Measurements from ENCODE around the gene RUFY1. TPM values are rescaled to one million over a fixed set of nuclear protein-coding genes. Genes with fewer than 3 reads are reported as not detected.

Gene RUFY1
- total and polyA plus RNA-seq, 2 of the 13 experiments (the other 11 are each of a cell fraction or from before 2014, with no cell fraction given) = 19.9 to 31.9 TPM

DNA sequence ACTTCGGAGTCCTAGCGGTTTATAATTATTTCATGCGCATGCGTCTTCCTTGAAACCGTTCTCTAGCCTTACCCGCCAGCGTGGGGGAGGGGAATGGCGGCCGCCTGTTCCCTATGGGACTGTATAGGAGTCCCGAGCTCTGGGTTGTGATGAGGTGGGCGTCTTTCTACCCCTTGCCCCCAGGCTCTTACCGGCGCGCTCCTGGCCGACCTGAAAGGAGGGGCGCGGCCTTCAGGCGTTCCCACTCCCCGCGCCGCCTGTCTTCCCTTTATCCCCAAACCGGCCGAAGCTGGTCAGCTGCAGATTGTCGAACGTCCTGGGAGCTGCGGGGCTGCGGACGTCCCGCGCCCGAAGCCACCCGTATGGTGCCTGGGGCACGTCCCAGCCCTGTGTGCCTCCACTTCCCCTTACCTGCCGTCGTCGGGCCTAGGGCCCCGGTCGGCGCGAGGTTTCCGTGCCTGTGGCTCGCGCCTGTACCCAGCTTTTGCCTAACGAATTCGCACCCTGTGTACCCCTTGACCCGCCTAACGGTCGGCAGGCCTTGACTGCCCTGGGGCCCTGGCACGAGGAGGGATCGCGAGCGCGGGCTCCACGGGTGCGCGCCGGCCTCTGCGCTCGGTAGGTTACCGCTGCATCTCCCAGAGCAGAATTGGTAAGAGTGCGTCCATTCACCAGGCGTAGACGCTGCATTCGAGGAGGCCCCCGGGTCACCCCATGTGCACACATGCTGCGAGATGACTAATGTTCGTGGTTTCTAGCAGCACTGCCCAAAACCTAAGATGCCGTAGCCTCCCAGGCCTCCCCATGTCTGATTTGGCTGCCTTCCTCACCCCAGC lies 73.8 kb downstream of the RUFY1 start (continued):
- peak; percentile 33; the same call in 1 of the 2 replicates for TF ChIP-seq TIGD3 (CRISPR knock-in tag; IDR thresholded peaks at IDR 0.05; ENCODE audit: borderline replicate concordance)
- TF ChIP-seq BCL3 (CRISPR knock-in tag; IDR thresholded peaks at IDR 0.05) = peak; percentile 80; the same call in 1 of the 2 replicates
- peak; percentile 12; the same call in 1 of the 2 replicates for TF ChIP-seq ZBTB20 (CRISPR knock-in tag; IDR thresholded peaks at IDR 0.05; ENCODE audit: borderline replicate concordance, low read depth)
- TF ChIP-seq ZNF775 (CRISPR knock-in tag; IDR thresholded peaks at IDR 0.05; ENCODE audit: borderline replicate concordance) = peak; percentile 18; the same call in 1 of the 2 replicates
- TF ChIP-seq, protein P1, sequence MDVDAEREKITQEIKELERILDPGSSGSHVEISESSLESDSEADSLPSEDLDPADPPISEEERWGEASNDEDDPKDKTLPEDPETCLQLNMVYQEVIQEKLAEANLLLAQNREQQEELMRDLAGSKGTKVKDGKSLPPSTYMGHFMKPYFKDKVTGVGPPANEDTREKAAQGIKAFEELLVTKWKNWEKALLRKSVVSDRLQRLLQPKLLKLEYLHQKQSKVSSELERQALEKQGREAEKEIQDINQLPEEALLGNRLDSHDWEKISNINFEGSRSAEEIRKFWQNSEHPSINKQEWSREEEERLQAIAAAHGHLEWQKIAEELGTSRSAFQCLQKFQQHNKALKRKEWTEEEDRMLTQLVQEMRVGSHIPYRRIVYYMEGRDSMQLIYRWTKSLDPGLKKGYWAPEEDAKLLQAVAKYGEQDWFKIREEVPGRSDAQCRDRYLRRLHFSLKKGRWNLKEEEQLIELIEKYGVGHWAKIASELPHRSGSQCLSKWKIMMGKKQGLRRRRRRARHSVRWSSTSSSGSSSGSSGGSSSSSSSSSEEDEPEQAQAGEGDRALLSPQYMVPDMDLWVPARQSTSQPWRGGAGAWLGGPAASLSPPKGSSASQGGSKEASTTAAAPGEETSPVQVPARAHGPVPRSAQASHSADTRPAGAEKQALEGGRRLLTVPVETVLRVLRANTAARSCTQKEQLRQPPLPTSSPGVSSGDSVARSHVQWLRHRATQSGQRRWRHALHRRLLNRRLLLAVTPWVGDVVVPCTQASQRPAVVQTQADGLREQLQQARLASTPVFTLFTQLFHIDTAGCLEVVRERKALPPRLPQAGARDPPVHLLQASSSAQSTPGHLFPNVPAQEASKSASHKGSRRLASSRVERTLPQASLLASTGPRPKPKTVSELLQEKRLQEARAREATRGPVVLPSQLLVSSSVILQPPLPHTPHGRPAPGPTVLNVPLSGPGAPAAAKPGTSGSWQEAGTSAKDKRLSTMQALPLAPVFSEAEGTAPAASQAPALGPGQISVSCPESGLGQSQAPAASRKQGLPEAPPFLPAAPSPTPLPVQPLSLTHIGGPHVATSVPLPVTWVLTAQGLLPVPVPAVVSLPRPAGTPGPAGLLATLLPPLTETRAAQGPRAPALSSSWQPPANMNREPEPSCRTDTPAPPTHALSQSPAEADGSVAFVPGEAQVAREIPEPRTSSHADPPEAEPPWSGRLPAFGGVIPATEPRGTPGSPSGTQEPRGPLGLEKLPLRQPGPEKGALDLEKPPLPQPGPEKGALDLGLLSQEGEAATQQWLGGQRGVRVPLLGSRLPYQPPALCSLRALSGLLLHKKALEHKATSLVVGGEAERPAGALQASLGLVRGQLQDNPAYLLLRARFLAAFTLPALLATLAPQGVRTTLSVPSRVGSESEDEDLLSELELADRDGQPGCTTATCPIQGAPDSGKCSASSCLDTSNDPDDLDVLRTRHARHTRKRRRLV (CRISPR knock-in tag; IDR thresholded peaks at IDR 0.05) = 0 out of 2 replicates have a peak, but pooled peaks have one; percentile 3
- TF ChIP-seq MTERF4 (CRISPR knock-in tag; IDR thresholded peaks at IDR 0.05) = peak; percentile 86; the same call in 1 of the 2 replicates
- TF ChIP-seq YY1 (IDR thresholded peaks at IDR 0.05; ENCODE audit: insufficient read depth, insufficient replicate concordance, low read depth, low read length) = peak; percentile 94
- TF ChIP-seq ZNF598 (CRISPR knock-in tag; IDR thresholded peaks at IDR 0.05; ENCODE audit: borderline replicate concordance) = peak; percentile 46; the same call in 1 of the 2 replicates
- peak; percentile 57; the same call in 1 of the 2 replicates for TF ChIP-seq CAMTA2 (CRISPR knock-in tag; IDR thresholded peaks at IDR 0.05; ENCODE audit: borderline replicate concordance)
- TF ChIP-seq, protein P2, sequence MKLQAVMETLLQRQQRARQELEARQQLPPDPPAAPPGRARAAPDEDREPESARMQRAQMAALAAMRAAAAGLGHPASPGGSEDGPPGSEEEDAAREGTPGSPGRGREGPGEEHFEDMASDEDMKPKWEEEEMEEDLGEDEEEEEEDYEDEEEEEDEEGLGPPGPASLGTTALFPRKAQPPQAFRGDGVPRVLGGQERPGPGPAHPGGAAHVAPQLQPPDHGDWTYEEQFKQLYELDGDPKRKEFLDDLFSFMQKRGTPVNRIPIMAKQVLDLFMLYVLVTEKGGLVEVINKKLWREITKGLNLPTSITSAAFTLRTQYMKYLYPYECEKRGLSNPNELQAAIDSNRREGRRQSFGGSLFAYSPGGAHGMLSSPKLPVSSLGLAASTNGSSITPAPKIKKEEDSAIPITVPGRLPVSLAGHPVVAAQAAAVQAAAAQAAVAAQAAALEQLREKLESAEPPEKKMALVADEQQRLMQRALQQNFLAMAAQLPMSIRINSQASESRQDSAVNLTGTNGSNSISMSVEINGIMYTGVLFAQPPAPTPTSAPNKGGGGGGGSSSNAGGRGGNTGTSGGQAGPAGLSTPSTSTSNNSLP (IDR thresholded peaks at IDR 0.05; ENCODE audit: low read depth, low read length) = no peak
- no peak for TF ChIP-seq FIP1L1 (IDR thresholded peaks at IDR 0.05; ENCODE audit: borderline replicate concordance, insufficient read depth, low read depth, low read length)
- TF ChIP-seq TEF (CRISPR knock-in tag; IDR thresholded peaks at IDR 0.05) = no peak
- peak; percentile 83; the same call in 1 of the 2 replicates for TF ChIP-seq ZNF878 (CRISPR knock-in tag; IDR thresholded peaks at IDR 0.05)
- no peak for TF ChIP-seq SYNCRIP (IDR thresholded peaks at IDR 0.05; ENCODE audit: insufficient read depth, low read depth, low read length)
- no peak for TF ChIP-seq KDM6A (CRISPR knock-in tag; IDR thresholded peaks at IDR 0.05; ENCODE audit: low read depth)
